D721Med (cell line): ENCODE data around the gene NIM1K.

ENCODE experiments used
- DNase-seq: peaks from one replicate; pipeline ENCODE4 v3.0.0; 2011; ENCODE audit warnings: low spot score; ENCODE audit not compliant: insufficient read length
- FAIRE-seq: peaks from 2 replicates; lab custom pipeline; 2011; peaks lifted over from hg19 to GRCh38; lab: Jason Lieb, UNC
- CTCF ChIP-seq: IDR thresholded peaks from 2 replicates; pipeline ENCODE4 v1.5.1; 2012; ENCODE audit warnings: mild to moderate bottlenecking, control low read depth; ENCODE audit not compliant: insufficient read depth; ENCODE audit errors: missing control alignments

NIM1K gene

GRCh38 chr5:43288269-43288831, 96.3 kb downstream of the NIM1K start:
- DNase-seq (no peak), FAIRE-seq (no peak)
- no peak for TF ChIP-seq CTCF

- FAIRE-seq, result no peak
- no peak for DNase-seq
- TF ChIP-seq CTCF, result no peak
These were observed 98.7 kb downstream of the NIM1K start for GRCh38 chr5:43290726-43291125.

GRCh38 chr5:43294226-43294625, 102.2 kb downstream of the NIM1K start:
- DNase-seq, result no peak
- TF ChIP-seq CTCF, result no peak
- no peak for FAIRE-seq

GRCh38 chr5:43295202-43295601, 103.2 kb downstream of the NIM1K start:
- DNase-seq (no peak), FAIRE-seq (no peak)
- no peak for TF ChIP-seq CTCF

GRCh38 chr5:43296835-43297234, 104.8 kb downstream of the NIM1K start:
- DNase-seq (no peak), FAIRE-seq (no peak)
- no peak for TF ChIP-seq CTCF

- FAIRE-seq, result no peak
- no peak for TF ChIP-seq CTCF
- DNase-seq, result no peak
These were observed 106.4 kb downstream of the NIM1K start for GRCh38 chr5:43298443-43298842.

- DNase-seq (no peak), FAIRE-seq (no peak)
- no peak for TF ChIP-seq CTCF
These were observed 108.1 kb downstream of the NIM1K start for GRCh38 chr5:43300112-43300511.
